Lower leg skin (tissue), 3 donors: Measurements from ENCODE around the gene ZNF385D.
"Not testable (repeated sequence)": the region's sequence is repeated elsewhere in the genome, so short reads cannot be mapped to it uniquely, and the experiment has no call there.

Experiments used
- POLR2A ChIP-seq, 2 donors: fragments of 450-650 bp; IDR thresholded peaks; one replicate each; pipeline ENCODE4 v1.6.1; 2016 to 2017; ENCODE audit warnings: antibody characterized with exemption in 2 of 2, mild to moderate bottlenecking in 1 of 2, moderate library complexity in 1 of 2
- TF ChIP-seq, protein P1 (sequence below), 3 donors: fragments of 450-650 bp; IDR thresholded peaks; one replicate each; pipeline ENCODE4 v1.5.1; 2016; ENCODE audit warnings: antibody characterized with exemption in 3 of 3, mild to moderate bottlenecking in 3 of 3, moderate library complexity in 2 of 3

DNA sequence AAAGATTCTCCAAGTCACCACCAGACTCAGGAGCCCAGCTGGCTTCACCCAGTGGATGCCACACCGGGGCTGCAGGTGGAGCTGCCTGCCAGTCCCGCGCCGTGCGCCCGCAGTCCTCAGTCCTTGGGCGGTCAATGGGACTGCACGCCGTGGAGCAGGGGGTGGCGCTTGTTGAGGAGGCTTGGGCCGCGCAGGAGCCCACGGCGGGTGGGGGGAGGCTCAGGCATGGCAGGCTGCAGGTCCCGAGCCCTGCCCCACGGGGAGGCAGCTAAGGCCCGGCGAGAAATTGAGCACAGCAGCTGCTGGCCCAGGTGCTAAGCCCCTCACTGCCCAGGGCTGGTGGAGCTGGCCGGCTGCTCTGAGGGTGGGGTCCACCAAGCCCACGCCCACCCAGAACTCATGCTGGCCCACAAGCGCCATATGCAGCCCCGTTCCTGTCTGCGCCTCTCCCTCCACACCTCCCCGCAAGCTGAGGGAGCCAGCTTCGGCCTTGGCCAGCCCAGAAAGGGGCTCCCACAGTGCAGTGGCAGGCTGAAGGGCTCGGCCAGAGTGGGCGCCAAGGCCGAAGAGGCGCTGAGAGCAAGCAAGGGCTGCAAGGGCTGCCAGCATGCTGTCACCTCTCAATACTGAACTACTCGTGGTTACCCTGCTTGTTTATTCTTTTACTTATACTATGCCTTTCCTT is 363.7 kb downstream of the ZNF385D start:
- TF ChIP-seq, protein P1, sequence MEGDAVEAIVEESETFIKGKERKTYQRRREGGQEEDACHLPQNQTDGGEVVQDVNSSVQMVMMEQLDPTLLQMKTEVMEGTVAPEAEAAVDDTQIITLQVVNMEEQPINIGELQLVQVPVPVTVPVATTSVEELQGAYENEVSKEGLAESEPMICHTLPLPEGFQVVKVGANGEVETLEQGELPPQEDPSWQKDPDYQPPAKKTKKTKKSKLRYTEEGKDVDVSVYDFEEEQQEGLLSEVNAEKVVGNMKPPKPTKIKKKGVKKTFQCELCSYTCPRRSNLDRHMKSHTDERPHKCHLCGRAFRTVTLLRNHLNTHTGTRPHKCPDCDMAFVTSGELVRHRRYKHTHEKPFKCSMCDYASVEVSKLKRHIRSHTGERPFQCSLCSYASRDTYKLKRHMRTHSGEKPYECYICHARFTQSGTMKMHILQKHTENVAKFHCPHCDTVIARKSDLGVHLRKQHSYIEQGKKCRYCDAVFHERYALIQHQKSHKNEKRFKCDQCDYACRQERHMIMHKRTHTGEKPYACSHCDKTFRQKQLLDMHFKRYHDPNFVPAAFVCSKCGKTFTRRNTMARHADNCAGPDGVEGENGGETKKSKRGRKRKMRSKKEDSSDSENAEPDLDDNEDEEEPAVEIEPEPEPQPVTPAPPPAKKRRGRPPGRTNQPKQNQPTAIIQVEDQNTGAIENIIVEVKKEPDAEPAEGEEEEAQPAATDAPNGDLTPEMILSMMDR (IDR thresholded peaks at IDR 0.05), result not testable (repeated sequence)
- TF ChIP-seq POLR2A (IDR thresholded peaks at IDR 0.05), result not testable (repeated sequence)
